Measurements from ENCODE around the gene ELK4. TPM values are rescaled to one million over a fixed set of nuclear protein-coding genes. Genes with fewer than 3 reads are reported as not detected.

The ELK4 gene
- polyA plus RNA-seq, 1 donor (not counting 4 experiments of a cell fraction or from before 2014, with no cell fraction given) = 8.6 TPM

DNA sequence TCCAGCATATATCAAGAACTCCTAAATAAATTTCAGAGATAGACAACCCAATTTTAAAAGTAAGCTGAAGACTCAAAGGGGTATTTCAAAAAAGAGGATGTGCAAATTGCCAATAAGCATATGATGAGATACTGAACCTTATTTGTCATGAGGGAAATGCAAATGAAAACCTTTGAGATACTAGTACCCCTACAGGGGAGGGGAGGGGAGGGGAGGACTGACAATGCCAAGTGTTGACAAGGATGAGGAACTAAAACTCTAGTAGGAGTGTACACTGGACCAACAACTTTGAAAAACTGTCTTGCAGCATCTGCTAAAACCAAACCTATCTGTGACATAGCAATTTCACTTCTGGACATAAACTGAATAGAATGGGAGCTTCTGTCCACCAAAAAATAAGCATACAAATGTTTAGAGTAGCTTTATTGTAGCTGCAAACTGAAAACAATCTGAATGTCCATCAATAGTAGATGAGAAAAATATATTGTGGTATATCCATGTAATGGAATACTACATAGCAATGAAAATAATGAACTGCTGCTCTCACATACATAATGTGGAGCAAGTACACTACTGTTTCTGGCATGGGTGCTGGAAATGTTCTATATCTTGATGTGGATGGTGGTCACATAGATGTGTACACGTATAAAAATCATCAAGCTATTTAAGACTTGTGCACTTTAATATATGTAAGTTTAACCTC lies 70.2 kb downstream of the ELK4 start:
- no peak overlapping the region for H3K4me2 ChIP-seq (ENCODE audit: control insufficient read depth, extremely low read depth, insufficient read depth, low read depth, low read length)
- H3K9ac ChIP-seq (ENCODE audit: control insufficient read depth, extremely low read depth, insufficient read depth, low read length) = no peak overlapping the region
- TF ChIP-seq, protein P1, sequence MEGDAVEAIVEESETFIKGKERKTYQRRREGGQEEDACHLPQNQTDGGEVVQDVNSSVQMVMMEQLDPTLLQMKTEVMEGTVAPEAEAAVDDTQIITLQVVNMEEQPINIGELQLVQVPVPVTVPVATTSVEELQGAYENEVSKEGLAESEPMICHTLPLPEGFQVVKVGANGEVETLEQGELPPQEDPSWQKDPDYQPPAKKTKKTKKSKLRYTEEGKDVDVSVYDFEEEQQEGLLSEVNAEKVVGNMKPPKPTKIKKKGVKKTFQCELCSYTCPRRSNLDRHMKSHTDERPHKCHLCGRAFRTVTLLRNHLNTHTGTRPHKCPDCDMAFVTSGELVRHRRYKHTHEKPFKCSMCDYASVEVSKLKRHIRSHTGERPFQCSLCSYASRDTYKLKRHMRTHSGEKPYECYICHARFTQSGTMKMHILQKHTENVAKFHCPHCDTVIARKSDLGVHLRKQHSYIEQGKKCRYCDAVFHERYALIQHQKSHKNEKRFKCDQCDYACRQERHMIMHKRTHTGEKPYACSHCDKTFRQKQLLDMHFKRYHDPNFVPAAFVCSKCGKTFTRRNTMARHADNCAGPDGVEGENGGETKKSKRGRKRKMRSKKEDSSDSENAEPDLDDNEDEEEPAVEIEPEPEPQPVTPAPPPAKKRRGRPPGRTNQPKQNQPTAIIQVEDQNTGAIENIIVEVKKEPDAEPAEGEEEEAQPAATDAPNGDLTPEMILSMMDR (optimal IDR thresholded peaks at IDR 0.05 in 1 of 3, IDR thresholded peaks at IDR 0.05 in 1 of 3, conservative IDR thresholded peaks at IDR 0.05 in 1 of 3; ENCODE audit: extremely low read depth in 1 of 3, insufficient read depth in 2 of 3, low read length in 3 of 3) = no peak
- no peak for TF ChIP-seq EZH2 (IDR thresholded peaks at IDR 0.05; ENCODE audit: low read length)
- no peaks in the 10 kb centered on the region for H3K9me1 ChIP-seq (ENCODE audit: control insufficient read depth, extremely low read depth, insufficient read depth, low read length)
- dilution Hi-C loops (cut with MboI; ENCODE audit: extremely low pct_ligation_motif_present, low sequenced_read_pairs) = no loop called here
- H3K79me2 ChIP-seq (ENCODE audit: control insufficient read depth, insufficient read depth, low read length) = no peaks in the 10 kb centered on the region
- no peaks in the 10 kb centered on the region for H4K20me1 ChIP-seq (ENCODE audit: control insufficient read depth, extremely low read depth, insufficient read depth, low read length)
- H3K36me3 ChIP-seq (ENCODE audit: control insufficient read depth in 2 of 2, extremely low read depth in 1 of 2, insufficient read depth in 2 of 2, low read length in 2 of 2) = no peaks in the 10 kb centered on the region
- no peaks in the 10 kb centered on the region for H3K9me3 ChIP-seq (ENCODE audit: control insufficient read depth, low read depth, low read length)
- no peak overlapping the region for H3K27ac ChIP-seq (ENCODE audit: control insufficient read depth, insufficient read depth, low read length)
- no peak for DNase-seq (ENCODE audit: low read depth, low spot score)
- H3K4me3 ChIP-seq (ENCODE audit: control insufficient read depth in 2 of 3, extremely low read depth in 1 of 3, insufficient read depth in 2 of 3, low read depth in 1 of 3, low read length in 3 of 3) = no peak overlapping the region
- H3K27me3 ChIP-seq (ENCODE audit: control insufficient read depth, extremely low read depth, insufficient read depth, low read length) = peaks cover 17% of the 10 kb centered on the region
- no peak overlapping the region for H2AFZ ChIP-seq (ENCODE audit: control insufficient read depth, low read length)
- FAIRE-seq = no peak
- H3K4me1 ChIP-seq (ENCODE audit: control insufficient read depth, extremely low read depth, insufficient read depth, low read length) = no peaks in the 10 kb centered on the region

Small RNA genes lying within 50 kb of the gene (small RNA-seq; reads per million reads assigned to genes)
- gene RNU2-19P (ENCODE audit: insufficient read length in 3 of 3, low read depth in 3 of 3, low replicate concordance in 1 of 3) (0 reads per million in 3 experiments), gene RNU6-418P (ENCODE audit: insufficient read length in 3 of 3, low read depth in 3 of 3, low replicate concordance in 1 of 3) (0 reads per million in 3 experiments)

Other genes starting within 250 kb of the ELK4 start
- gene LEMD1, start 210.0 kb downstream of the ELK4 start, polyA plus RNA-seq = 0.91 to 3.4 TPM (median 1.9 TPM) in 3 replicates
- gene BLACAT1, start 176.0 kb downstream of the ELK4 start, polyA plus RNA-seq = 2.3 to 5.2 TPM (median 4.0 TPM) in 3 replicates
- gene CDK18, start 127.3 kb downstream of the ELK4 start, polyA plus RNA-seq = 10.9 to 13.1 TPM (median 12.1 TPM) in 3 replicates
- gene SLC45A3, start 48.5 kb upstream of the ELK4 start, polyA plus RNA-seq = 2.1 to 2.8 TPM (median 2.5 TPM) in 3 replicates
- gene NUCKS1, start 118.2 kb upstream of the ELK4 start, polyA plus RNA-seq = 38.0 to 71.6 TPM (median 46.1 TPM) in 3 replicates
- 26.7 to 28.0 TPM (median 27.3 TPM) in 3 replicates for gene RAB29, start 143.5 kb upstream of the ELK4 start, polyA plus RNA-seq
- gene SLC41A1, start 181.2 kb upstream of the ELK4 start, polyA plus RNA-seq = 11.0 to 22.5 TPM (median 21.7 TPM) in 3 replicates
- gene PM20D1, start 218.1 kb upstream of the ELK4 start, polyA plus RNA-seq = 0.03 to 0.05 TPM (median 0.04 TPM) in 3 replicates